Inflammatory macrophage (primary cell): ENCODE data around the gene POU2AF1.

Experiments used
- DNase-seq, 2 donors: peaks; one replicate each; pipeline ENCODE4 v3.0.0-alpha.2; 2020 to 2022

The POU2AF1 gene

GRCh38 chr11:111386611-111387150, 7.6 kb upstream of the POU2AF1 start:
- no peak for DNase-seq

- DNase-seq = no peak
These were observed 5.4 kb upstream of the POU2AF1 start for GRCh38 chr11:111384494-111384893.

- DNase-seq = no peak
These were observed 3.4 kb upstream of the POU2AF1 start for GRCh38 chr11:111382451-111382850.

- DNase-seq = no peak
These were observed 594 bp upstream of the POU2AF1 start for GRCh38 chr11:111379602-111380136.

- DNase-seq = no peak
These were observed 752 bp downstream of the POU2AF1 start for GRCh38 chr11:111378185-111378860.

- no peak for DNase-seq
These were observed 2.7 kb downstream of the POU2AF1 start for GRCh38 chr11:111376181-111376871.

GRCh38 chr11:111373590-111373989, 5.5 kb downstream of the POU2AF1 start:
- no peak for DNase-seq

GRCh38 chr11:111372538-111372937, 6.5 kb downstream of the POU2AF1 start:
- DNase-seq = no peak

- DNase-seq = no peak
These were observed 8.0 kb downstream of the POU2AF1 start for GRCh38 chr11:111370902-111371578.

GRCh38 chr11:111370270-111370901, 8.7 kb downstream of the POU2AF1 start:
- no peak for DNase-seq

GRCh38 chr11:111368285-111368560, 10.9 kb downstream of the POU2AF1 start:
- no peak for DNase-seq

GRCh38 chr11:111367411-111368284, 11.4 kb downstream of the POU2AF1 start:
- no peak for DNase-seq

- DNase-seq = no peak
These were observed 12.3 kb downstream of the POU2AF1 start for GRCh38 chr11:111366560-111367410.

- DNase-seq = no peak
These were observed 13.1 kb downstream of the POU2AF1 start for GRCh38 chr11:111365722-111366559.

- DNase-seq = no peak
These were observed 14.6 kb downstream of the POU2AF1 start for GRCh38 chr11:111364503-111364902.

- DNase-seq = no peak
These were observed 15.1 kb downstream of the POU2AF1 start for GRCh38 chr11:111363985-111364384.

GRCh38 chr11:111362887-111363411, 16.1 kb downstream of the POU2AF1 start:
- no peak for DNase-seq

GRCh38 chr11:111361874-111362273, 17.2 kb downstream of the POU2AF1 start:
- no peak for DNase-seq

- DNase-seq = peak in 1 of 2 donors; percentile 15
These were observed 17.8 kb downstream of the POU2AF1 start for GRCh38 chr11:111361052-111361801.
